Fibroblast of mammary gland (primary cell): ENCODE data around the gene OSBPL9.

Experiments used
- DNase-seq: peaks from one replicate; pipeline ENCODE4 v3.0.0-alpha.2; 2010; ENCODE audit warnings: low read depth
- H3K4me3 ChIP-seq: 2 replicates; pipeline ENCODE4 v1.5.1; 2011; ENCODE audit warnings: low read depth, mild to moderate bottlenecking, low read length, moderate library complexity; ENCODE audit not compliant: control insufficient read depth
- TF ChIP-seq, protein P1 (sequence below): conservative IDR thresholded peaks from 2 replicates; pipeline ENCODE4 v1.5.1; 2011; ENCODE audit warnings: low read depth, low read length, inconsistent platforms; ENCODE audit not compliant: control insufficient read depth, insufficient read depth

Gene OSBPL9

GRCh38 chr1:51574796-51575195 is 42.1 kb upstream of the OSBPL9 start:
- DNase-seq, result no peak
- TF ChIP-seq, protein P1, sequence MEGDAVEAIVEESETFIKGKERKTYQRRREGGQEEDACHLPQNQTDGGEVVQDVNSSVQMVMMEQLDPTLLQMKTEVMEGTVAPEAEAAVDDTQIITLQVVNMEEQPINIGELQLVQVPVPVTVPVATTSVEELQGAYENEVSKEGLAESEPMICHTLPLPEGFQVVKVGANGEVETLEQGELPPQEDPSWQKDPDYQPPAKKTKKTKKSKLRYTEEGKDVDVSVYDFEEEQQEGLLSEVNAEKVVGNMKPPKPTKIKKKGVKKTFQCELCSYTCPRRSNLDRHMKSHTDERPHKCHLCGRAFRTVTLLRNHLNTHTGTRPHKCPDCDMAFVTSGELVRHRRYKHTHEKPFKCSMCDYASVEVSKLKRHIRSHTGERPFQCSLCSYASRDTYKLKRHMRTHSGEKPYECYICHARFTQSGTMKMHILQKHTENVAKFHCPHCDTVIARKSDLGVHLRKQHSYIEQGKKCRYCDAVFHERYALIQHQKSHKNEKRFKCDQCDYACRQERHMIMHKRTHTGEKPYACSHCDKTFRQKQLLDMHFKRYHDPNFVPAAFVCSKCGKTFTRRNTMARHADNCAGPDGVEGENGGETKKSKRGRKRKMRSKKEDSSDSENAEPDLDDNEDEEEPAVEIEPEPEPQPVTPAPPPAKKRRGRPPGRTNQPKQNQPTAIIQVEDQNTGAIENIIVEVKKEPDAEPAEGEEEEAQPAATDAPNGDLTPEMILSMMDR, result no peak
- no peak overlapping the region for H3K4me3 ChIP-seq

DNA sequence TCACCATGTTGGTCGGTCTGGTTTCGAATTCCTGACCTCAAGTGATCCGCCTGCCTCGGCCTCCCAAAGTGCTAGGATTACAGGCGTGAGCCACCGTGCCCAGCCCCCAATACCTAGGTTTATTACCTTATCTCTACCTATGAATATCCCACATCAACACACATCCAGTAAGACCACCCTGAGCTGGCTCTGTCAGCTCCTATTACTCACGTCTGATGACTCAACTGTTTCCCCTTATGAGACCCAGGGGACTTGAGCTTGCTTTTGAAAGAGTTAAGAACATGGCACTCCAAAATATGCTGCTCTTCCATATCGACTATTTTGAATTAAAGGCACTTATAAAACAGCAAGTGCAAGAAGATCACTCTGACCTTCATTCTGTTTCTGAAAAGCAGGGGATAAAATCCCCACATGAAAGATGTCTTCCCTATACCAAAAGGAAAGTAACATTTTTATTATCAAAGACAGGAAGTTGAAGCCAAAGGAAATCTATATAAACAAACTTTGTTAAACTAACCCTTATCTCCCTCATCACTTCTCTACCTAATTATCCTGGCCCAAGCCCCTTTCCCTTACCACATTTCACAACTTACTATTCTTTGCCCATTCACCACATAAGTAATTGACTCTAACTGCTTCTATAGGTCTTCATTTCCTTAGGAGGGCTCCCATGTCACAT is 41.3 kb upstream of the OSBPL9 start:
- no peak overlapping the region for H3K4me3 ChIP-seq
- TF ChIP-seq, protein P1, result no peak
- peak; percentile 87 for DNase-seq

- TF ChIP-seq, protein P1, result no peak
- H3K4me3 ChIP-seq, result no peak overlapping the region
- no peak for DNase-seq
These were observed 40.8 kb upstream of the OSBPL9 start for GRCh38 chr1:51576085-51576444.

DNA sequence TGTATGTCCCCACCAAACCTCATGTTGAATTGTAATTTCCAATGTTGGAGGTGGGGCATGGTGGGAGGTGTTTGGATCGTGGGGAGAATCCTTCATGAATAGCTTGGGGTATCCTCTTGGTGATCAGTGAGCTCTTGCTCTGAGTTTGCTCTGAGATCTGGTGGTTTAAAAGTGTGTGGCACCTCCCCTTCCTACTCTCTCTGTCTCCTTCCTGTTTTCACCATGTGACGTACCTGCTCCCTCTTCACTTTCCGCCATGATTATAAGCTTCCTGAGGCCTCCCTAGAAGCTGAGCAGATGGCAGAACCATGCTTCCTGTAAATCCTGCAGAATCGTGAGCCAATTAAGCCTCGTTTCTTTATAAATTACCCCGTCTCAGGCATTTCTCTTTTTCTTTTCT is 40.0 kb upstream of the OSBPL9 start:
- no peak overlapping the region for H3K4me3 ChIP-seq
- TF ChIP-seq, protein P1, result no peak
- no peak for DNase-seq

GRCh38 chr1:51578383-51579109 is 38.3 kb upstream of the OSBPL9 start:
- no peak for DNase-seq
- H3K4me3 ChIP-seq, result no peak overlapping the region
- TF ChIP-seq, protein P1, result no peak

GRCh38 chr1:51581238-51581637 is 35.7 kb upstream of the OSBPL9 start:
- no peak for DNase-seq
- no peak overlapping the region for H3K4me3 ChIP-seq

More at GRCh38 chr1:51581238-51581637, 35.7 kb upstream of the OSBPL9 start:
- TF ChIP-seq, protein P1, result no peak
